Naive thymus-derived CD4-positive, alpha-beta T cell (primary cell): Measurements from ENCODE around the gene FRMD4A. TPM values are rescaled to one million over a fixed set of nuclear protein-coding genes. Genes with fewer than 3 reads are reported as not detected.

Source experiments
- ATAC-seq: fragments of 150-1000 bp; cut with Tn5 transposase; 2 replicates; pipeline ENCODE4 v1.10.0; 2021; ENCODE audit warnings: mild to moderate bottlenecking, moderate library complexity
- CTCF ChIA-PET: fragments of 350-600 bp; sonication (Branson Sonifier 250); formaldehyde crosslinking; loops from one replicate; lab custom pipeline; 2021; ENCODE audit warnings: antibody characterized with exemption; lab: Charles Lee
- POLR2A ChIA-PET: fragments of 350-600 bp; sonication (Branson Sonifier 250); formaldehyde crosslinking; loops from one replicate; lab custom pipeline; 2021; ENCODE audit warnings: antibody characterized with exemption, inconsistent platforms; lab: Charles Lee
- DNase-seq, 9 donors: peaks; one replicate each; pipeline versions ENCODE4 v3.0.0 to v3.0.0-alpha.2; 2020 to 2022; ENCODE audit warnings: mixed read lengths in 1 of 9
- H3K27ac ChIP-seq: one replicate; pipeline ENCODE4 v1.7.0; 2013; ENCODE audit warnings: mild to moderate bottlenecking, low read depth, low read length, moderate library complexity
- H3K27me3 ChIP-seq, 2 donors: one replicate each; pipeline ENCODE4 v1.7.0; 2013; ENCODE audit warnings: low read length in 2 of 2, mild to moderate bottlenecking in 2 of 2, moderate library complexity in 2 of 2; ENCODE audit not compliant: control insufficient read depth in 2 of 2, insufficient read depth in 2 of 2
- H3K36me3 ChIP-seq, 3 experiments: 1 replicate in 2 of 3; 2 replicates in 1 of 3; pipeline ENCODE4 v1.7.0; 2013; ENCODE audit warnings: low read length in 3 of 3, mild to moderate bottlenecking in 3 of 3, moderate library complexity in 1 of 3; ENCODE audit not compliant: insufficient read depth in 3 of 3, control insufficient read depth in 2 of 3
- H3K4me1 ChIP-seq, 2 donors: one replicate each; pipeline ENCODE4 v1.7.0; 2013; ENCODE audit warnings: low read length in 2 of 2, mild to moderate bottlenecking in 2 of 2, moderate library complexity in 1 of 2; ENCODE audit not compliant: control insufficient read depth in 2 of 2, insufficient read depth in 2 of 2
- H3K4me3 ChIP-seq: 2 replicates; pipeline ENCODE4 v1.7.0; 2013; ENCODE audit warnings: mild to moderate bottlenecking, low read length
- H3K9me3 ChIP-seq, 3 experiments: 1 replicate in 2 of 3; 2 replicates in 1 of 3; pipeline ENCODE4 v1.7.0; 2013; ENCODE audit warnings: low read length in 3 of 3; ENCODE audit not compliant: control insufficient read depth in 2 of 3
- H3K27ac Mint-ChIP-seq, 9 donors: one replicate each; pipeline ENCODE4 v1.8.0; 2020 to 2022; ENCODE audit warnings: mixed read lengths in 9 of 9, mild to moderate bottlenecking in 8 of 9, moderate library complexity in 5 of 9, inconsistent platforms in 2 of 9
- H3K27me3 Mint-ChIP-seq, 5 donors: one replicate each; pipeline ENCODE4 v1.8.0; 2021 to 2022; ENCODE audit warnings: mixed read lengths in 5 of 5, mild to moderate bottlenecking in 1 of 5
- H3K36me3 Mint-ChIP-seq, 5 donors: one replicate each; pipeline ENCODE4 v1.8.0; 2020 to 2022; ENCODE audit warnings: mixed read lengths in 5 of 5, mild to moderate bottlenecking in 3 of 5, inconsistent platforms in 1 of 5
- H3K4me1 Mint-ChIP-seq, 7 donors: one replicate each; pipeline ENCODE4 v1.8.0; 2020 to 2022; ENCODE audit warnings: mixed read lengths in 7 of 7, mild to moderate bottlenecking in 3 of 7, inconsistent platforms in 1 of 7
- H3K4me3 Mint-ChIP-seq, 10 donors: one replicate each; pipeline ENCODE4 v1.8.0; 2020 to 2022; ENCODE audit warnings: mild to moderate bottlenecking in 10 of 10, mixed read lengths in 10 of 10, moderate library complexity in 6 of 10, inconsistent platforms in 2 of 10
- H3K9me3 Mint-ChIP-seq, 11 donors: one replicate each; pipeline ENCODE4 v1.8.0; 2020 to 2022; ENCODE audit warnings: mixed read lengths in 11 of 11, mild to moderate bottlenecking in 4 of 11, inconsistent platforms in 1 of 11, moderate library complexity in 1 of 11
- intact Hi-C, 2 donors: fragments of 100-400 bp; cut with micrococcal nuclease; formaldehyde crosslinking; loops; one replicate each; pipeline ENCODE4 v1.15.1; 2023
- polyA plus RNA-seq, 2 donors: library from polyadenylated mRNA; unstranded; fragments of 300-500 nt; fragmentation: Illumina TruSeq; gene quantifications; one replicate each; pipeline ENCODE4 v1.2.3, GENCODE V29; 2021
- total RNA-seq, 6 experiments: library from RNA in 5 of 6; stranded (reverse) in 5 of 6; gene quantifications; 1 replicate in 5 of 6; 2 replicates in 1 of 6; pipeline ENCODE4 v1.2.3 and lab custom pipeline; 2021 to 2026

FRMD4A gene
- total and polyA plus RNA-seq, 7 experiments from 2014 or later, result 0.10 to 3.1 (median 0.62) TPM

GRCh38 chr10:14017467-14017866 is 313.3 kb downstream of the FRMD4A start:
- Mint-ChIP-seq H3K27me3 (peaks cover 0 to 21% (median 9%) of the 10 kb centered on the region in 5 donors), H3K4me1 (peaks cover 8 to 37% (median 25%) of the 10 kb centered on the region in 7 donors), H3K9me3 (peaks cover 6 to 17% (median 9%) of the 10 kb centered on the region in 11 donors), H3K36me3 (peaks cover 2 to 8% (median 7%) of the 10 kb centered on the region in 5 donors), H3K4me3 (no peak overlapping the region), H3K27ac (no peak overlapping the region)
- no peak for DNase-seq
- H3K9me3 ChIP-seq, result peaks cover 0 to 5% (median 0%) of the 10 kb centered on the region in 3 experiments
- ATAC-seq, result no peak
- intact Hi-C loops, result no loop called here
- H3K4me3 ChIP-seq, result no peak overlapping the region
- H3K36me3 ChIP-seq, result no peaks in the 10 kb centered on the region
- no peak overlapping the region for H3K27ac ChIP-seq
- ChIA-PET POLR2A (interaction anchor here (1.3 kb wide), 1 partner anchor 9 kb away, joined by 4 read pairs; no protein-coding TSS in a partner anchor), CTCF (no interaction called here)
- no peaks in the 10 kb centered on the region for H3K27me3 ChIP-seq
- peaks cover 3 to 16% of the 10 kb centered on the region in 2 donors for H3K4me1 ChIP-seq

- Mint-ChIP-seq H3K27ac (no peak overlapping the region), H3K4me3 (no peak overlapping the region)
- no peaks in the 10 kb centered on the region for H3K36me3 ChIP-seq
Observed at GRCh38 chr10:14016931-14017333, 313.8 kb downstream of the FRMD4A start.

GRCh38 chr10:14016011-14016536 is 314.6 kb downstream of the FRMD4A start:
- Mint-ChIP-seq H3K9me3 (peaks cover 6 to 17% (median 9%) of the 10 kb centered on the region in 11 donors), H3K36me3 (peaks cover 2 to 8% (median 7%) of the 10 kb centered on the region in 5 donors), H3K4me3 (peak overlapping the region in 9 of 10 donors; percentile 10 to 68 (median 36)), H3K27me3 (peaks cover 0 to 22% (median 9%) of the 10 kb centered on the region in 5 donors), H3K27ac (peak overlapping the region in 7 of 9 donors; percentile 16 to 70 (median 44)), H3K4me1 (peaks cover 8 to 40% (median 24%) of the 10 kb centered on the region in 7 donors)
- H3K4me1 ChIP-seq, result peaks cover 3 to 16% of the 10 kb centered on the region in 2 donors
- ATAC-seq (peak; percentile 70), DNase-seq (peak in 2 of 9 donors; percentile 17 to 18)
- peaks cover 0 to 5% (median 0%) of the 10 kb centered on the region in 3 experiments for H3K9me3 ChIP-seq
- intact Hi-C loops, result no loop called here
- no peak overlapping the region for H3K27ac ChIP-seq
- ChIA-PET CTCF (no interaction called here), POLR2A (interaction anchor here (1.3 to 2.1 kb wide), 2 partner anchors 8 to 10 kb away, joined by 4 read pairs; no protein-coding TSS in a partner anchor)
- H3K4me3 ChIP-seq, result no peak overlapping the region
- H3K27me3 ChIP-seq, result no peaks in the 10 kb centered on the region
- H3K36me3 ChIP-seq, result no peaks in the 10 kb centered on the region

More at GRCh38 chr10:14016931-14017333, 313.8 kb downstream of the FRMD4A start:
- Mint-ChIP-seq H3K9me3 (peaks cover 6 to 17% (median 9%) of the 10 kb centered on the region in 11 donors), H3K4me1 (peaks cover 8 to 34% (median 21%) of the 10 kb centered on the region in 7 donors), H3K27me3 (peaks cover 0 to 19% (median 9%) of the 10 kb centered on the region in 5 donors), H3K36me3 (peaks cover 2 to 8% (median 7%) of the 10 kb centered on the region in 5 donors)
- intact Hi-C loops, result no loop called here
- H3K27me3 ChIP-seq, result no peaks in the 10 kb centered on the region
- no peak overlapping the region for H3K27ac ChIP-seq
- peaks cover 3 to 16% of the 10 kb centered on the region in 2 donors for H3K4me1 ChIP-seq
- peaks cover 0 to 5% (median 0%) of the 10 kb centered on the region in 3 experiments for H3K9me3 ChIP-seq
- DNase-seq (no peak), ATAC-seq (no peak)
- H3K4me3 ChIP-seq, result no peak overlapping the region
- ChIA-PET CTCF (no interaction called here), POLR2A (interaction anchor here (0.7 to 2.1 kb wide), 3 partner anchors 9 to 17 kb away, joined by 3 to 4 read pairs (median 4); no protein-coding TSS in a partner anchor)

- H3K4me3 ChIP-seq, result no peak overlapping the region
- Mint-ChIP-seq H3K27me3 (peaks cover 0 to 21% (median 9%) of the 10 kb centered on the region in 5 donors), H3K4me3 (no peak overlapping the region), H3K27ac (no peak overlapping the region), H3K4me1 (peaks cover 18 to 55% (median 40%) of the 10 kb centered on the region in 7 donors), H3K36me3 (peaks cover 2 to 8% (median 7%) of the 10 kb centered on the region in 5 donors), H3K9me3 (peaks cover 6 to 16% (median 8%) of the 10 kb centered on the region in 11 donors)
- intact Hi-C loops, result no loop called here
- CTCF ChIA-PET, result interaction anchor here (0.6 to 0.8 kb wide), 2 partner anchors 11 to 53 kb away, joined by 3 read pairs; no protein-coding TSS in a partner anchor
- H3K9me3 ChIP-seq, result peaks cover 0 to 5% (median 0%) of the 10 kb centered on the region in 3 experiments
- no peak for ATAC-seq
- H3K4me1 ChIP-seq, result peaks cover 11 to 29% of the 10 kb centered on the region in 2 donors
- no peaks in the 10 kb centered on the region for H3K27me3 ChIP-seq
- no peaks in the 10 kb centered on the region for H3K36me3 ChIP-seq
- no peak overlapping the region for H3K27ac ChIP-seq
- DNase-seq, result no peak
- POLR2A ChIA-PET, result interaction anchor here (0.7 kb wide), 1 partner anchor 53 kb away, joined by 3 read pairs; no protein-coding TSS in a partner anchor
Observed at GRCh38 chr10:14014423-14014822, 316.3 kb downstream of the FRMD4A start.

- no peak overlapping the region for H3K27ac ChIP-seq
- CTCF ChIA-PET, result no interaction called here
- POLR2A ChIA-PET, result interaction anchor here (0.5 kb wide), 2 partner anchors 52 to 83 kb away, joined by 3 read pairs; no protein-coding TSS in a partner anchor
- no peak overlapping the region for H3K4me3 ChIP-seq
- Mint-ChIP-seq H3K4me3 (peak overlapping the region in 2 of 10 donors; percentile 84 to 89), H3K27me3 (peaks cover 0 to 28% (median 0%) of the 10 kb centered on the region in 5 donors), H3K9me3 (peaks cover 0 to 1% (median 0%) of the 10 kb centered on the region in 11 donors), H3K27ac (peak overlapping the region in 2 of 9 donors; percentile 4 to 28), H3K36me3 (no peaks in the 10 kb centered on the region), H3K4me1 (peaks cover 32 to 72% (median 53%) of the 10 kb centered on the region in 7 donors)
- peaks cover 23 to 36% of the 10 kb centered on the region in 2 donors for H3K4me1 ChIP-seq
- no peaks in the 10 kb centered on the region for H3K36me3 ChIP-seq
- no peaks in the 10 kb centered on the region for H3K9me3 ChIP-seq
- ATAC-seq, result no peak
- no peak for DNase-seq
- H3K27me3 ChIP-seq, result no peaks in the 10 kb centered on the region
- intact Hi-C loops, result no loop called here
Observed at GRCh38 chr10:14010769-14011574, 319.8 kb downstream of the FRMD4A start.

DNA sequence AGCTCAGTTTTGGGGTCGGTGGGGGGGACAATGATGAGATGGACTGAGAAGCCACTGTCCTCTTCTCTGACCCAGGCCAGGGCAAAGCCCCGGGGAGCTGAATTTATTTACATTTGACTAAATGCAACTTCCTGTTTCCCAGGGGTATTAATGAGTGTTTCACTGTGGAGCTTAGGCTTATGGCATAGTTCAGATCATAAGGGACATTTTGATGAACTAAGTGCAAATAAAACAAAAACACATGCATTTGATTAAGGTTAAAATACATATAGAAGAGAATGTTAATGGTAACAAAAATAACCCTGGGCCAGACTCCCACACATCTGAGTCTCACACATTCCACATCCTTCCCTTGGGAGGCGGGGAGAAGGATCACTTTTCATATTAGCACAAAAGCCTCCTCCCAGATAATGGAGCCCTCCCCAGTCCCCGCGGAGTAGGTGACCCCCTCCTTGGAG is 320.6 kb downstream of the FRMD4A start:
- H3K27me3 Mint-ChIP-seq, result peaks cover 0 to 30% (median 0%) of the 10 kb centered on the region in 5 donors
- DNase-seq (no peak), ATAC-seq (no peak)
- Histone ChIP-seq H3K27me3 (no peaks in the 10 kb centered on the region), H3K27ac (peak overlapping the region; percentile 66), H3K4me3 (peak overlapping the region; percentile 44), H3K9me3 (no peaks in the 10 kb centered on the region), H3K4me1 (peaks cover 22 to 28% of the 10 kb centered on the region in 2 donors), H3K36me3 (no peaks in the 10 kb centered on the region)
- H3K9me3 Mint-ChIP-seq, result peaks cover 0 to 3% (median 0%) of the 10 kb centered on the region in 11 donors
- ChIA-PET CTCF (interaction anchor here (1.1 kb wide), 1 partner anchor 11 kb away, joined by 4 read pairs; no protein-coding TSS in a partner anchor), POLR2A (interaction anchor here (0.5 kb wide), 1 partner anchor 53 kb away, joined by 3 read pairs; no protein-coding TSS in a partner anchor)
- H3K36me3 Mint-ChIP-seq, result no peaks in the 10 kb centered on the region
- peak overlapping the region; percentile 84 to 95 (median 91) for H3K27ac Mint-ChIP-seq
- H3K4me1 Mint-ChIP-seq, result peaks cover 27 to 71% (median 50%) of the 10 kb centered on the region in 7 donors
- H3K4me3 Mint-ChIP-seq, result peak overlapping the region; percentile 76 to 94 (median 86)
- intact Hi-C loops, result no loop called here
